GM19468 (cell line): ENCODE data around the gene LGI4.
"Not testable (repeated sequence)": the region's sequence is repeated elsewhere in the genome, so short reads cannot be mapped to it uniquely, and the experiment has no call there.

Source experiments
- ATAC-seq: cut with Tn5 transposase; IDR thresholded peaks from one replicate; pipeline ENCODE4 v1.9.1; 2021; ENCODE audit warnings: mild to moderate bottlenecking, moderate library complexity, moderate number of reproducible peaks; ENCODE audit not compliant: unreplicated experiment; ENCODE audit errors: extremely low read depth

Gene LGI4

GRCh38 chr19:35109395-35110112, 25.3 kb downstream of the LGI4 start:
- no peak for ATAC-seq

GRCh38 chr19:35108730-35109129, 26.1 kb downstream of the LGI4 start:
- ATAC-seq = no peak

- ATAC-seq = no peak
Observed at GRCh38 chr19:35107545-35107944, 27.3 kb downstream of the LGI4 start.

GRCh38 chr19:35106898-35107541, 27.8 kb downstream of the LGI4 start:
- ATAC-seq = no peak

GRCh38 chr19:35106291-35106583, 28.6 kb downstream of the LGI4 start:
- no peak for ATAC-seq

- no peak for ATAC-seq
Observed at GRCh38 chr19:35105411-35106290, 29.2 kb downstream of the LGI4 start.

GRCh38 chr19:35105047-35105410, 29.8 kb downstream of the LGI4 start:
- no peak for ATAC-seq

GRCh38 chr19:35104361-35104760, 30.5 kb downstream of the LGI4 start:
- ATAC-seq = no peak

GRCh38 chr19:35103614-35104013, 31.2 kb downstream of the LGI4 start:
- not testable (repeated sequence) for ATAC-seq

GRCh38 chr19:35101949-35102348, 32.9 kb downstream of the LGI4 start:
- not testable (repeated sequence) for ATAC-seq

- no peak for ATAC-seq
Observed at GRCh38 chr19:35100588-35101533, 34.0 kb downstream of the LGI4 start.

GRCh38 chr19:35099897-35100275, 35.0 kb downstream of the LGI4 start:
- ATAC-seq = no peak

GRCh38 chr19:35099155-35099896, 35.5 kb downstream of the LGI4 start:
- ATAC-seq = no peak

- no peak for ATAC-seq
Observed at GRCh38 chr19:35098413-35099049, 36.3 kb downstream of the LGI4 start.

GRCh38 chr19:35095667-35096368, 39.0 kb downstream of the LGI4 start:
- ATAC-seq = no peak

- ATAC-seq = no peak
Observed at GRCh38 chr19:35094656-35095055, 40.2 kb downstream of the LGI4 start.

- ATAC-seq = no peak
Observed at GRCh38 chr19:35093941-35094647, 40.8 kb downstream of the LGI4 start.

GRCh38 chr19:35093430-35093829, 41.4 kb downstream of the LGI4 start:
- ATAC-seq = no peak
